Measurements from ENCODE around the gene CHD8.

CHD8 gene

GRCh38 chr14:21347201-21347600, 108.7 kb downstream of the CHD8 start:
- Histone ChIP-seq H3K9me3 (ENCODE audit: control insufficient read depth, insufficient read depth, low read length) (no peaks in the 10 kb centered on the region), H3K36me3 (ENCODE audit: control insufficient read depth, insufficient read depth, low read length) (peaks cover 4% of the 10 kb centered on the region), H3K4me3 (ENCODE audit: low read depth, low read length) (no peak overlapping the region), H3K27me3 (ENCODE audit: control insufficient read depth, insufficient read depth, low read length) (no peaks in the 10 kb centered on the region), H3K4me1 (ENCODE audit: control insufficient read depth, insufficient read depth, low read length) (no peaks in the 10 kb centered on the region), H3K9ac (ENCODE audit: low read depth, low read length) (no peak overlapping the region)

GRCh38 chr14:21346532-21347135, 109.3 kb downstream of the CHD8 start:
- H3K9me3 ChIP-seq (ENCODE audit: control insufficient read depth, insufficient read depth, low read length), result no peaks in the 10 kb centered on the region
- H3K4me3 ChIP-seq (ENCODE audit: low read depth, low read length), result no peak overlapping the region
- H3K9ac ChIP-seq (ENCODE audit: low read depth, low read length), result no peak overlapping the region
- no peaks in the 10 kb centered on the region for H3K36me3 ChIP-seq (ENCODE audit: control insufficient read depth, insufficient read depth, low read length)
- H3K4me1 ChIP-seq (ENCODE audit: control insufficient read depth, insufficient read depth, low read length), result no peaks in the 10 kb centered on the region
- H3K27me3 ChIP-seq (ENCODE audit: control insufficient read depth, insufficient read depth, low read length), result no peaks in the 10 kb centered on the region

DNA sequence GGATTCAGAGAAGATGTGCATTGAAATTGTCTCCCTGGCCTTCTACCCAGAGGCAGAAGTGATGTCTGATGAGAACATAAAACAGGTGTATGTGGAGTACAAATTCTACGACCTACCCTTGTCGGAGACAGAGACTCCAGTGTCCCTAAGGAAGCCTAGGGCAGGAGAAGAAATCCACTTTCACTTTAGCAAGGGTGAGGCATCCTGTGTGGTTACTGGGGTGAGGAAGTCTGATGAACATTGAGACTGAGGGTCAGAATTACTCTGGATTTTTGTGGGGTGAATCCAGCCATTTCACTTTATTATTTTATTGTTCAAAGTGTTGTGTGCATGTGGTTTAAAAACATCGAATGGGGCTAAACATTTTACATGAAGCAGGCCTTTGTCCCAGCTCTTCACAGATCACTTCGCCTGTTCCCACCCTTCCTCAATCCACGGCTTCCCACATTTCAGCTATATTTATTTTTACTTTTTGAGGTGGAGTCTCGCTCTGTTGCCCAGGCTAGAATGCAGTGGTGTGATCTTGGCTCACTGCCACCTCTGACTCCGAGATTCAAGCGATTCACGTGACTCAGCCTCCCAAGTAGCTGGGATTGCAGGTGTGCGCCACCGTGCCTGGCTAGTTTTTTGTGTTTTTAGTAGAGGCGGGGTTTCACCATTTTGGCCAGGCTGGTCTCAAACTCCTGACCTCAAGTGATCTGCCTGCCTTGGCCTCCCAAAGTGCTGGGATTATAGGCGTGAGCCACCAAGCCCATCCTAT, 112.7 kb downstream of the CHD8 start:
- Histone ChIP-seq H3K27me3 (ENCODE audit: control insufficient read depth, insufficient read depth, low read length) (no peaks in the 10 kb centered on the region), H3K9ac (ENCODE audit: low read depth, low read length) (no peak overlapping the region), H3K4me1 (ENCODE audit: control insufficient read depth, insufficient read depth, low read length) (no peaks in the 10 kb centered on the region), H3K4me3 (ENCODE audit: low read depth, low read length) (no peak overlapping the region), H3K9me3 (ENCODE audit: control insufficient read depth, insufficient read depth, low read length) (no peaks in the 10 kb centered on the region), H3K36me3 (ENCODE audit: control insufficient read depth, insufficient read depth, low read length) (no peaks in the 10 kb centered on the region)
